Pancreas (tissue), 10 donors: ENCODE measurements around the gene WDR7. TPM values are rescaled to one million over a fixed set of nuclear protein-coding genes. Genes with fewer than 3 reads are reported as not detected.
A peak's percentile ranks its signal among the peaks of the same experiment; 100 is the strongest.

Source experiments
- ATAC-seq, 4 donors: fragments of 200-7000 bp; cut with Tn5 transposase; one replicate each; pipeline versions ENCODE4 v1.8.0 to v1.9.1; 2020; ENCODE audit warnings: mild to moderate bottlenecking in 4 of 4, moderate library complexity in 4 of 4
- DNase-seq, 6 donors: peaks; one replicate each; pipeline ENCODE4 v3.0.0-alpha.2; 2020
- FAIRE-seq: peaks from 2 replicates; lab custom pipeline; 2012; peaks lifted over from hg19 to GRCh38; lab: Jason Lieb, UNC
- H3K27ac ChIP-seq, 4 donors: fragments of 200-600 bp; sonication (generic); 1 replicate in 3 of 4; 2 replicates in 1 of 4; pipeline versions ENCODE4 v1.5.0 to v1.8.0; 2020
- H3K27me3 ChIP-seq, 4 donors: fragments of 200-600 bp; one replicate each; pipeline ENCODE4 v1.8.0; 2021
- H3K36me3 ChIP-seq, 3 donors: fragments of 200-600 bp; sonication (generic) in 1 of 3; one replicate each; pipeline versions ENCODE4 v1.5.0 to v1.8.0; 2020 to 2021
- H3K4me1 ChIP-seq, 3 donors: fragments of 200-600 bp; one replicate each; pipeline ENCODE4 v1.8.0; 2021
- H3K4me3 ChIP-seq, 4 donors: fragments of 200-600 bp; sonication (generic) in 2 of 4; one replicate each; pipeline versions ENCODE4 v1.5.0 to v1.8.0; 2020 to 2021
- H3K9me3 ChIP-seq, 4 donors: fragments of 200-600 bp; one replicate each; pipeline ENCODE4 v1.8.0; 2021
- CTCF ChIP-seq, 4 donors: fragments of 200-600 bp; sonication (generic) in 3 of 4; IDR thresholded peaks; one replicate each; pipeline versions ENCODE4 v1.5.0 to v1.8.0; 2021; ENCODE audit warnings: antibody characterized with exemption in 4 of 4
- WGBS, 2 donors: extraction: QIAGEN DNeasy Blood & Tissue Kit; methylation state at CpG; one replicate each; pipeline ENCODE4 v1.1.7; 2013; 5-methylcytosine and 5-hydroxymethylcytosine counted together
- intact Hi-C, 3 donors: fragments of 100-400 bp; cut with DNase I; formaldehyde crosslinking; loops; one replicate each; pipeline versions ENCODE4 v1.11.1 to v1.14.2; 2022
- polyA plus RNA-seq, 2 donors: library from polyadenylated mRNA; stranded (reverse); fragments of 200-250 nt; gene quantifications; one replicate each; pipeline ENCODE4 v1.2.3, GENCODE V29; 2013
- total RNA-seq, 6 donors: library from RNA; stranded (reverse); fragmentation: NEBNext Ultra II Directional in 4 of 6; extraction: Animal tissue kit (Norgen Biotek cat#: 25700) in 4 of 6; gene quantifications; one replicate each; pipeline versions ENCODE4 v1.2.1 to v1.2.4, GENCODE V29; 2021 to 2023
- donor health status: healthy with polysubstance abuse.
- donor health status: DM: no; HTN: no; CAD: no; lungs with moderate emphysema.
- donor health status: DM: no; HTN: no; CAD: no.
- donor health status: control.
- donor health status: control.
- donor health status: Bipolar disorder and iron deficiency.
- donor health status: DM: yes; HTN: yes; CAD: no.
- donor health status: DM: no; HTN: no; CAD: no.
- donor health status: DM: no; HTN: no; CAD: no.
- donor health status: DM: yes; HTN: yes; CAD: no.

The WDR7 gene
- total and polyA plus RNA-seq, 8 donors, result 2.5 to 14.4 (median 10.3) TPM

- H3K36me3 ChIP-seq, result no peaks in the 10 kb centered on the region
- H3K9me3 ChIP-seq, result no peaks in the 10 kb centered on the region
- FAIRE-seq, result no peak
- no peak for DNase-seq
- H3K27ac ChIP-seq, result no peak overlapping the region
- peak in 1 of 4 donors; percentile 11 for ATAC-seq
- intact Hi-C loops, result no loop called here
- 58 to 69% methylated on average over 5 of the region's 5 CpGs for WGBS, 2 donors
- no peak overlapping the region for H3K4me3 ChIP-seq
- H3K27me3 ChIP-seq, result no peaks in the 10 kb centered on the region
- TF ChIP-seq CTCF (IDR thresholded peaks at IDR 0.05), result no peak
- peaks cover 0 to 10% (median 6%) of the 10 kb centered on the region in 3 donors for H3K4me1 ChIP-seq
Observed at GRCh38 chr18:56987236-56987635, 336.1 kb downstream of the WDR7 start.

DNA sequence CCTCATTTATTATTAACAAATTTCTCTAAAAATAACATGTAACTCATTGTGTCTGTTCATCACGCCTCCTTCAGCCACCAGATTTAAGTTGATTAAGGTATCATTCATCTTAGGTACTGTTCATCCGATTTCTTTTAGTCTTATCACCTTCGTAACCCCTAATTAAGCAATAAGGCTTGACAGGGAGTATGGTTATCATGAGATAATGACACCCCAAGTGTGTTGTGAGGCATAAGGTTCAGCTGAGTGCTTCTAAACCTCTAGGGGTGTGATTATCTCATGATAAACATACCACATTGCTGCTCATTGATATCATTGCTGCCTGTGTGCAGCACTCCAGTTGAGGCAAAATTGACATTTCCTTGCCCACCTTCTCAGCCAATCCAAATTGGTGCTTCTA is 336.9 kb downstream of the WDR7 start:
- ATAC-seq, result no peak
- Histone ChIP-seq H3K4me1 (peaks cover 0 to 10% (median 6%) of the 10 kb centered on the region in 3 donors), H3K9me3 (no peaks in the 10 kb centered on the region), H3K36me3 (no peaks in the 10 kb centered on the region), H3K27me3 (no peaks in the 10 kb centered on the region), H3K4me3 (no peak overlapping the region), H3K27ac (no peak overlapping the region)
- no peak for TF ChIP-seq CTCF (IDR thresholded peaks at IDR 0.05)
- FAIRE-seq, result no peak
- no peak for DNase-seq
- intact Hi-C loops, result no loop called here
- WGBS, 2 donors, result 89 to 91% methylated on average over 3 of the region's 3 CpGs

DNA sequence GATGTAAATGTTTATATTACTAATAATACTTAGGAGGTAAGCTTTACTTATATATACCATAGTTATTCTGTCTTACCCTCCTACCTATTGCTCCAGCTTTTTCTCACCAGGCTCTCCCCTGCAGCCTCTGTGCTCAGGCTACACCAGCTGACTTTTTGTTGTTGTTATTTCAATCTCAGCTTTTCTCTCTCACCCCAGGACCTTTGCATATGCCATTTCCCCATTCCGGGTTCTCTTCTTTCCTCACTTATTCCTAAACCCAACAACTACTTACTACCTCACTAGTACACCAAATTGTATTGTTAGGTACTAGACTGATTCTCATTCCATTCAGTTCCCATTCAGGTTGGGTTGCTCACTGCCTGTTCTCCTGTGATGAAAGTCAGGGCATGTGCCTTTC is 339.5 kb downstream of the WDR7 start:
- H3K27ac ChIP-seq, result no peak overlapping the region
- intact Hi-C loops, result no loop called here
- H3K36me3 ChIP-seq, result no peaks in the 10 kb centered on the region
- no peaks in the 10 kb centered on the region for H3K4me1 ChIP-seq
- H3K27me3 ChIP-seq, result no peaks in the 10 kb centered on the region
- no peak for FAIRE-seq
- no peaks in the 10 kb centered on the region for H3K9me3 ChIP-seq
- TF ChIP-seq CTCF (IDR thresholded peaks at IDR 0.05), result no peak
- no peak for DNase-seq
- no peak for ATAC-seq
- no peak overlapping the region for H3K4me3 ChIP-seq
- WGBS, 2 donors, result 100% methylated on average over 1 of the region's 1 CpG

- H3K9me3 ChIP-seq, result no peaks in the 10 kb centered on the region
- intact Hi-C loops, result no loop called here
- DNase-seq (no peak), ATAC-seq (no peak), FAIRE-seq (no peak)
- WGBS, 2 donors, result 95 to 100% methylated on average over 1 of the region's 1 CpG
- no peak overlapping the region for H3K27ac ChIP-seq
- H3K27me3 ChIP-seq, result no peaks in the 10 kb centered on the region
- TF ChIP-seq CTCF (IDR thresholded peaks at IDR 0.05), result no peak
- no peaks in the 10 kb centered on the region for H3K4me1 ChIP-seq
- H3K4me3 ChIP-seq, result no peak overlapping the region
- H3K36me3 ChIP-seq, result no peaks in the 10 kb centered on the region
Observed at GRCh38 chr18:56992777-56993176, 341.6 kb downstream of the WDR7 start.

DNA sequence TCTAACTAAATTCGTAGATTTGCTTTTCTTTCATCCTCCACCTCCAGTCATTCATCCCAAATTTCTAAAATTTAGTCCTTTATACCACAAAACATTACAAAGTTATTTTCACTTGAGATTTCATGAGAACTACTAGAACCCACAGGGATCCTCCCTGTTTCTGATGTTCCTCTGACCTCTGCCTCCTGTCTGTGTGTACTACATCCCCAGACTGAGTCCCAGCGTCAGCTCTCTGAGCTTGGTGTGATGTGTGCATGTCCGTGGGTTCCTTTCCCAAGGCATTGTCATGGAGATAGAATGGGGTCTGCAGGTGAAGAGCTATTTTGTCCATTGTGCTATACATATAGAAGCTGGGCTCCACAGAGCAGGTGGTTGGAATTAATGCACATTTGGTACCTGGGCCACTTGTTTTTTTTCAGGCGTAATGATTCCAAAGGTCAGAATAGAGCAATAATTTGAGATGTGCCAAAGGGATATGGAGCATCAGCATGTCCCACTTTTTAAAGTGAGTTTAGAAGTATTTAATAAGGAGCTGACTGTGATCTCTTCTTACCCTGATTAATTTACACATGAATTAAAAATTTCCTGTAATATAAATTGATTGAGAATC is 344.5 kb downstream of the WDR7 start:
- Histone ChIP-seq H3K27ac (no peak overlapping the region), H3K4me1 (no peaks in the 10 kb centered on the region), H3K27me3 (no peaks in the 10 kb centered on the region), H3K9me3 (no peaks in the 10 kb centered on the region), H3K36me3 (no peaks in the 10 kb centered on the region), H3K4me3 (no peak overlapping the region)
- ATAC-seq (no peak), FAIRE-seq (no peak), DNase-seq (no peak)
- WGBS, 2 donors, result 91 to 94% methylated on average over 4 of the region's 4 CpGs
- no peak for TF ChIP-seq CTCF (IDR thresholded peaks at IDR 0.05)
- intact Hi-C loops, result no loop called here
